MM.1S (cell line): ENCODE measurements around the gene LY9.
A peak's percentile ranks its signal among the peaks of the same experiment; 100 is the strongest.

Experiments
- DNase-seq: peaks from one replicate; pipeline ENCODE4 v3.0.0-alpha.2; 2015
- H2AFZ ChIP-seq: fragments of 300-600 bp; sonication (generic); 2 replicates; pipeline ENCODE4 v1.6.0; 2016; ENCODE audit warnings: antibody characterized with exemption, low read length
- H3F3A ChIP-seq: fragments of 300-600 bp; sonication (generic); 2 replicates; pipeline ENCODE4 v1.6.1; 2016; ENCODE audit warnings: mild to moderate bottlenecking, antibody characterized with exemption, low read length, moderate library complexity, mixed read lengths; ENCODE audit not compliant: insufficient read depth
- H3K27ac ChIP-seq: fragments of 300-600 bp; sonication (generic); 2 replicates; pipeline ENCODE4 v1.5.1; 2016; ENCODE audit warnings: mild to moderate bottlenecking, low read length
- H3K27me3 ChIP-seq: fragments of 300-600 bp; sonication (generic); replicated peaks from 2 replicates; pipeline ENCODE4 v1.6.0; 2016; ENCODE audit warnings: low read length; ENCODE audit not compliant: insufficient read depth
- H3K36me3 ChIP-seq: fragments of 300-600 bp; sonication (generic); replicated peaks from 2 replicates; pipeline ENCODE4 v1.6.1; 2016; ENCODE audit warnings: mild to moderate bottlenecking, low read length, mixed read lengths; ENCODE audit not compliant: insufficient read depth
- H3K4me1 ChIP-seq: fragments of 300-600 bp; sonication (generic); 2 replicates; pipeline ENCODE4 v1.6.1; 2016; ENCODE audit warnings: low read length, mixed read lengths
- H3K4me2 ChIP-seq: fragments of 300-600 bp; sonication (generic); 2 replicates; pipeline ENCODE4 v1.6.0; 2016; ENCODE audit warnings: low read depth, low read length
- H3K4me3 ChIP-seq: fragments of 300-600 bp; sonication (generic); 2 replicates; pipeline ENCODE4 v1.5.1; 2016; ENCODE audit warnings: low read length, mixed read lengths
- H3K79me2 ChIP-seq: fragments of 300-600 bp; sonication (generic); 2 replicates; pipeline ENCODE4 v1.6.1; 2016; ENCODE audit warnings: mixed run types, low read length, mixed read lengths
- H3K9ac ChIP-seq: fragments of 300-600 bp; sonication (generic); 2 replicates; pipeline ENCODE4 v1.6.1; 2016; ENCODE audit warnings: low read length, mixed read lengths
- H3K9me2 ChIP-seq: fragments of 300-600 bp; sonication (generic); replicated peaks from 2 replicates; pipeline ENCODE4 v1.6.1; 2016; ENCODE audit warnings: mild to moderate bottlenecking, low read length, mixed read lengths; ENCODE audit not compliant: insufficient read depth
- H3K9me3 ChIP-seq: fragments of 300-600 bp; sonication (generic); replicated peaks from 2 replicates; pipeline ENCODE4 v1.6.1; 2016; ENCODE audit warnings: mild to moderate bottlenecking, low read length, mixed read lengths; ENCODE audit not compliant: insufficient read depth
- H4K20me1 ChIP-seq: fragments of 300-600 bp; sonication (generic); 2 replicates; pipeline ENCODE4 v1.6.1; 2016; ENCODE audit warnings: mild to moderate bottlenecking, low read length, moderate library complexity, mixed read lengths; ENCODE audit not compliant: insufficient read depth
- CTCF ChIP-seq: fragments of 300-600 bp; sonication (generic); IDR thresholded peaks from 2 replicates; pipeline ENCODE4 v1.5.1; 2016; ENCODE audit warnings: antibody characterized with exemption, low read length, mixed read lengths
- EZH2 ChIP-seq: fragments of 300-600 bp; sonication (generic); optimal IDR thresholded peaks from 2 replicates; pipeline ENCODE3; 2017; ENCODE audit warnings: low read depth, mild to moderate bottlenecking, antibody characterized with exemption, low read length, mixed read lengths
- EZH2phosphoT487 ChIP-seq: fragments of 300-600 bp; sonication (generic); IDR thresholded peaks from 2 replicates; pipeline ENCODE4 v1.6.1; 2018; ENCODE audit warnings: antibody characterized with exemption, low read length

The LY9 gene

GRCh38 chr1:160876311-160876710 lies 80.3 kb downstream of the LY9 start:
- no peaks in the 10 kb centered on the region for H3K4me1 ChIP-seq
- H3K9me2 ChIP-seq, result no peaks in the 10 kb centered on the region
- H3K4me2 ChIP-seq, result no peak overlapping the region
- no peaks in the 10 kb centered on the region for H3K36me3 ChIP-seq
- no peaks in the 10 kb centered on the region for H4K20me1 ChIP-seq
- H3K4me3 ChIP-seq, result no peak overlapping the region
- no peaks in the 10 kb centered on the region for H3K9me3 ChIP-seq
- no peak overlapping the region for H3K27ac ChIP-seq
- no peaks in the 10 kb centered on the region for H3K27me3 ChIP-seq
- H3F3A ChIP-seq, result no peaks in the 10 kb centered on the region
- no peak for DNase-seq
- TF ChIP-seq EZH2 (no peak), CTCF (no peak), EZH2phosphoT487 (no peak)
- no peaks in the 10 kb centered on the region for H3K79me2 ChIP-seq
- no peak overlapping the region for H2AFZ ChIP-seq
- no peak overlapping the region for H3K9ac ChIP-seq

- no peaks in the 10 kb centered on the region for H3F3A ChIP-seq
- no peaks in the 10 kb centered on the region for H3K79me2 ChIP-seq
- TF ChIP-seq EZH2 (no peak), CTCF (peak; percentile 31), EZH2phosphoT487 (no peak)
- H3K36me3 ChIP-seq, result no peaks in the 10 kb centered on the region
- no peaks in the 10 kb centered on the region for H3K9me2 ChIP-seq
- H3K9me3 ChIP-seq, result no peaks in the 10 kb centered on the region
- no peak overlapping the region for H3K9ac ChIP-seq
- no peak for DNase-seq
- H3K27me3 ChIP-seq, result no peaks in the 10 kb centered on the region
- H3K4me3 ChIP-seq, result no peak overlapping the region
- no peaks in the 10 kb centered on the region for H4K20me1 ChIP-seq
- no peak overlapping the region for H3K27ac ChIP-seq
- no peaks in the 10 kb centered on the region for H3K4me1 ChIP-seq
- H2AFZ ChIP-seq, result no peak overlapping the region
- H3K4me2 ChIP-seq, result no peak overlapping the region
Observed at GRCh38 chr1:160877221-160877620, 81.2 kb downstream of the LY9 start.
